Heart left ventricle (tissue), 13 donors: ENCODE data around the gene ARG2.

Experiments used
- POLR2A ChIP-seq, 2 donors: fragments of 450-650 bp; IDR thresholded peaks; one replicate each; pipeline ENCODE4 v1.6.1; 2017; ENCODE audit warnings: antibody characterized with exemption in 2 of 2, mild to moderate bottlenecking in 2 of 2, moderate library complexity in 2 of 2
- TF ChIP-seq, protein P1 (sequence below), 12 donors: fragments of 200-600 bp; sonication (generic) in 4 of 12; IDR thresholded peaks; one replicate each; pipeline versions ENCODE4 v1.5.0 to v1.8.0; 2018 to 2022; ENCODE audit warnings: antibody characterized with exemption in 12 of 12, mild to moderate bottlenecking in 5 of 12
- donor health status: ischemic (EF 13 %, LVEDD 7.1; RV severe dilation, severe dysfunction).
- donor health status: DM: no; HTN: yes; CAD: no.
- donor health status: DM: no; HTN: no; CAD: no.
- donor health status: ischemic (EF 25% LVEDD 6.9; RV normal size, moderate dysfunction).
- donor health status: ischemic (EF 25% LVEDD 5.7; RV mildly dilated, moderate dysfunction).
- donor health status: ischemic (EF 35%, LVEDD 5.7; RV mildly dilated, moderate dysfunction).
- donor health status: nonischemic (EF 11% LVEDD 7.7; RV severe dilation, severe dysfunction).
- donor health status: DM: yes; HTN: yes; CAD: no.
- donor health status: PGD.
- donor health status: ischemic (EF 29% LVEDD 5.4; RV normal size, mild dysfunction).
- donor health status: nonischemic (EF 23%, LVEDD 6.1; RV moderate dilation, normal function).

DNA sequence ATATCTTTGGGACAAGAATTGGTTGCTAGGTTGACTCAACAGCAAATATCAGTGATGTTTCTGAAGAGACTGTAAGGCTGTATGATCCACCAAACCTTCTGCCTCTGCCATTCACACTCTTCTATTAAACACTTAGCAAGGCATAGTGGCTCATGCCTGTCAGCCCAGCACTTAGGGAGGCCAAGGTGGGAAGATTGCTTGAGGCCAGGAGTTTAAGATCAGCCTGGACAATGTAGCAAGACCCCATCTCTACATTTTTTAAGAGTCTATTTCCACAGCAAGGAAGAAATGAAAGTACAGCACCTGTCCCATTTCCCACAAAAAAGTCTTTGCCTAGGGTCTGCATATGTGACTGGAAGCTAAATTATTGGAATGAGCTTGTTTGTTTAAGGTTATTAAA lies 7.8 kb downstream of the ARG2 start:
- TF ChIP-seq, protein P1, sequence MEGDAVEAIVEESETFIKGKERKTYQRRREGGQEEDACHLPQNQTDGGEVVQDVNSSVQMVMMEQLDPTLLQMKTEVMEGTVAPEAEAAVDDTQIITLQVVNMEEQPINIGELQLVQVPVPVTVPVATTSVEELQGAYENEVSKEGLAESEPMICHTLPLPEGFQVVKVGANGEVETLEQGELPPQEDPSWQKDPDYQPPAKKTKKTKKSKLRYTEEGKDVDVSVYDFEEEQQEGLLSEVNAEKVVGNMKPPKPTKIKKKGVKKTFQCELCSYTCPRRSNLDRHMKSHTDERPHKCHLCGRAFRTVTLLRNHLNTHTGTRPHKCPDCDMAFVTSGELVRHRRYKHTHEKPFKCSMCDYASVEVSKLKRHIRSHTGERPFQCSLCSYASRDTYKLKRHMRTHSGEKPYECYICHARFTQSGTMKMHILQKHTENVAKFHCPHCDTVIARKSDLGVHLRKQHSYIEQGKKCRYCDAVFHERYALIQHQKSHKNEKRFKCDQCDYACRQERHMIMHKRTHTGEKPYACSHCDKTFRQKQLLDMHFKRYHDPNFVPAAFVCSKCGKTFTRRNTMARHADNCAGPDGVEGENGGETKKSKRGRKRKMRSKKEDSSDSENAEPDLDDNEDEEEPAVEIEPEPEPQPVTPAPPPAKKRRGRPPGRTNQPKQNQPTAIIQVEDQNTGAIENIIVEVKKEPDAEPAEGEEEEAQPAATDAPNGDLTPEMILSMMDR (IDR thresholded peaks at IDR 0.05) = no peak
- TF ChIP-seq POLR2A (IDR thresholded peaks at IDR 0.05) = no peak
